Activated CD4-positive, alpha-beta memory T cell treated with anti-CD3 and anti-CD28 coated beads, Interleukin-2, amount 10 ng/mL, durations not matched to agents 7 days and 5 days (primary cell): ENCODE measurements around the gene APBA1. TPM values are rescaled to one million over a fixed set of nuclear protein-coding genes. Genes with fewer than 3 reads are reported as not detected.
"Not testable (repeated sequence)": the region's sequence is repeated elsewhere in the genome, so short reads cannot be mapped to it uniquely, and the experiment has no call there.

Source experiments
- CTCF ChIA-PET: fragments of 350-600 bp; sonication (Branson Sonifier 250); formaldehyde crosslinking; loops from one replicate; lab custom pipeline; 2021; ENCODE audit warnings: antibody characterized with exemption, inconsistent platforms; lab: Charles Lee
- POLR2A ChIA-PET: fragments of 350-600 bp; sonication (Branson Sonifier 250); formaldehyde crosslinking; loops from one replicate; lab custom pipeline; 2021; ENCODE audit warnings: antibody characterized with exemption; lab: Charles Lee
- DNase-seq: peaks from one replicate; pipeline ENCODE4 v3.0.0-alpha.2; 2020
- H3K27ac Mint-ChIP-seq: one replicate; pipeline ENCODE4 v1.8.0; 2021; ENCODE audit warnings: mild to moderate bottlenecking, mixed read lengths
- H3K27me3 Mint-ChIP-seq: one replicate; pipeline ENCODE4 v1.8.0; 2021; ENCODE audit warnings: mixed read lengths
- H3K36me3 Mint-ChIP-seq: one replicate; pipeline ENCODE4 v1.8.0; 2021; ENCODE audit warnings: low read depth, mixed read lengths
- H3K4me1 Mint-ChIP-seq: one replicate; pipeline ENCODE4 v1.8.0; 2021; ENCODE audit warnings: mixed read lengths
- H3K4me3 Mint-ChIP-seq: one replicate; pipeline ENCODE4 v1.8.0; 2021; ENCODE audit warnings: mild to moderate bottlenecking, mixed read lengths
- H3K9me3 Mint-ChIP-seq: one replicate; pipeline ENCODE4 v1.8.0; 2021; ENCODE audit warnings: mixed read lengths
- total RNA-seq, 2 experiments: library from RNA; stranded (reverse); gene quantifications; one replicate each; pipeline ENCODE4 v1.2.3, GENCODE V29; 2021

APBA1 gene
- total RNA-seq, 2 experiments from 2014 or later = 6.2 to 7.8 TPM

DNA sequence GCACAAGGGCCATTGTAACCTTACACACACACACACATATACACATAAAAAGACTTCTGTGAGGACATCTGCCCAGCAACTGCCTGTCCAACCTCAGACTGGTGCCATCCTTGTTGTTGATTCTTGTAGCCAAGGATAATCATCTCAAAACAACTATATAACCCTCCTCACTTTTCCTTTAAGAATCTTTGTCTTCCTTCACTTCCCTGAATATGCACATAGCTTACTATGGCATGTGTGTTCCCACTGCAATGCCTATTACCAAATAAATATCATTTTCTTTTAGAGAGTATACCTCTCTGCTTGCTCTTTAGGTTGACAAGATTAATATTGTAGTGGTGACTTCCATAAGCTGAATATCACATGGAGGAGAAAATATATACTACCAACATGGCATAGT, 55.2 kb downstream of the APBA1 start:
- no peaks in the 10 kb centered on the region for H3K4me1 Mint-ChIP-seq
- ChIA-PET POLR2A (no interaction called here), CTCF (no interaction called here)
- peaks cover 6% of the 10 kb centered on the region for H3K27me3 Mint-ChIP-seq
- no peaks in the 10 kb centered on the region for H3K36me3 Mint-ChIP-seq
- H3K9me3 Mint-ChIP-seq = no peaks in the 10 kb centered on the region
- no peak overlapping the region for H3K27ac Mint-ChIP-seq
- H3K4me3 Mint-ChIP-seq = no peak overlapping the region
- DNase-seq = no peak

DNA sequence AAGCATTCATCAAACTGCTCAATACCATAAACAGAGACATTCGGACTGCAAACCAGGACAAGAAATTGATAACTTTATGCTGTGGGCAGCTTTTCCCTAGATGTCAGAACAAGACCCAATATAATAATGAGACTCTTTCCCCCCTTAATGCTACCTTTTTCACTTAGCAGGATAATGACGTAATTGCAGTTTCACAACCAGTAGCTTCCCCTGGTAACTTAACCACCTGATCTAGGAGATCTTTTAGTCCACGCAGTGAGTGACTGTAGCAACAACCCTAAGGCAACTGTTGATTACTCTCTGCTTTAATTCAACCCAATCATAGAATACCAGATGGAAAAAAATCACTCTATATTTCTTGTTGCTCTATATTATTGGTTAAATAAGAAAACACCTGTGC, 56.3 kb downstream of the APBA1 start:
- H3K27ac Mint-ChIP-seq = no peak overlapping the region
- H3K4me3 Mint-ChIP-seq = no peak overlapping the region
- H3K27me3 Mint-ChIP-seq = peaks cover 6% of the 10 kb centered on the region
- H3K9me3 Mint-ChIP-seq = no peaks in the 10 kb centered on the region
- POLR2A ChIA-PET = no interaction called here
- DNase-seq = no peak
- H3K36me3 Mint-ChIP-seq = no peaks in the 10 kb centered on the region
- no peaks in the 10 kb centered on the region for H3K4me1 Mint-ChIP-seq
- CTCF ChIA-PET = no interaction called here

DNA sequence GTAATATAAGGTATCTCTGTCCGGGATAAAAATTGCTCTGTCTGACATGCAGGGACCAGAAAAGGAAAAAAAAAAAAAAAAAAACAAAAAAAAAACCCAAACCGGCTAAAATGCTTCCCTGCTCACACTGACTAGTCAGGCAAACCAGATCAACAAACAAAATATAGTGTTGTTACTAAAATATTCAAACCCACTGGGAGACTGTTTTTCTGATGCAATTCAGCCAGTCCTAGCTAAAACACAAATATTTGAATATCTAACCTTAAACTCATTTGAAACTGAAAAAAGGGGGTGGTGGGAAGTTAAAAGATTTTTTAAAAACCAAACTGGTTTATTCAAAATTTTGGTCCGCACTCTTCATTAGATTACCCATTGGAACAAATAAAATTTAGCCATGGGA, 61.0 kb downstream of the APBA1 start:
- Mint-ChIP-seq H3K4me3 (no peak overlapping the region), H3K4me1 (no peaks in the 10 kb centered on the region), H3K27ac (no peak overlapping the region), H3K36me3 (no peaks in the 10 kb centered on the region), H3K27me3 (peaks cover 6% of the 10 kb centered on the region), H3K9me3 (no peaks in the 10 kb centered on the region)
- no peak for DNase-seq
- CTCF ChIA-PET = interaction anchor here (0.6 kb wide), 1 partner anchor 946 kb away, joined by 6 read pairs; no protein-coding TSS in a partner anchor
- POLR2A ChIA-PET = no interaction called here

DNA sequence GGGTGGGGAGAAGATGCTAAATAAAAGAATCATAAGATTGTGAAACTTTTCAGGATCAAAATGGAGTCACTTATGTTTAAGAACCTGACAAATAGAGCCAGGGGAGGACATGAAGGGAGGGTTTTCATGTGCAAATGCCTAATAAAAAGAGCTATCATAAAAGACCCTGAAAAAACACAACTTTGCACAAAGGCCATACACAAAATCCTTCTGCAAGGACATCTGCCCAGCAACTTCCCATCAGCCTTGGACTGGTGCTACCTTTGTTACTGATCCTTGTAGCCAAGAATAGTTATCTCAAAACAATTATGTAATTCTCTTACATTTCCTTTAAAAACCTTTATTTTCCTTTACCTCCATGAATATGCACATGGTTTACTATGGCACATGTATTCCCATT, 63.0 kb downstream of the APBA1 start:
- no peaks in the 10 kb centered on the region for H3K9me3 Mint-ChIP-seq
- no peak overlapping the region for H3K27ac Mint-ChIP-seq
- no peaks in the 10 kb centered on the region for H3K36me3 Mint-ChIP-seq
- no peak for DNase-seq
- H3K4me1 Mint-ChIP-seq = no peaks in the 10 kb centered on the region
- no peak overlapping the region for H3K4me3 Mint-ChIP-seq
- ChIA-PET CTCF (interaction anchor here (1.0 kb wide), 1 partner anchor 64 kb away, joined by 3 read pairs; no protein-coding TSS in a partner anchor), POLR2A (no interaction called here)
- H3K27me3 Mint-ChIP-seq = peaks cover 5% of the 10 kb centered on the region

DNA sequence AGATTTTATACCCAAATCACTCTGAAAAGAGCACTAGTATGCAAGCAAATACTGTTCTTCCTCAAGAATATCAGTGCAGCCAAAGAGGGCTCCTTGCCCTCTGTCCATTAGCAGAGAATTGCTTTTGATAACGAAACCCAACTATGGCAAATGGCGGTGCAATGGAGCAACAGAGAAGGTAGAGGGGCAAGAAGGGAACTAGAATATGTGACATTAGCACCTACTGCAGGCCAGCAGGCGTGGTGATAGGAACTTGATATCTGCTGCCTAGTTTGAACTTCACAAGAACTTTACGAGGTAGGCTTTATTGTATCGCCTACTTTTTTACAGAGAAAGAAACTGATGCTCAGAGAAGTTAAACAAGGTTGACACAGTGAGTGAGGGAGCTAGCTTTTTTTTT, 66.1 kb downstream of the APBA1 start:
- Mint-ChIP-seq H3K27me3 (no peaks in the 10 kb centered on the region), H3K36me3 (no peaks in the 10 kb centered on the region), H3K9me3 (no peaks in the 10 kb centered on the region), H3K4me1 (no peaks in the 10 kb centered on the region), H3K27ac (no peak overlapping the region), H3K4me3 (no peak overlapping the region)
- POLR2A ChIA-PET = no interaction called here
- no peak for DNase-seq
- CTCF ChIA-PET = no interaction called here

DNA sequence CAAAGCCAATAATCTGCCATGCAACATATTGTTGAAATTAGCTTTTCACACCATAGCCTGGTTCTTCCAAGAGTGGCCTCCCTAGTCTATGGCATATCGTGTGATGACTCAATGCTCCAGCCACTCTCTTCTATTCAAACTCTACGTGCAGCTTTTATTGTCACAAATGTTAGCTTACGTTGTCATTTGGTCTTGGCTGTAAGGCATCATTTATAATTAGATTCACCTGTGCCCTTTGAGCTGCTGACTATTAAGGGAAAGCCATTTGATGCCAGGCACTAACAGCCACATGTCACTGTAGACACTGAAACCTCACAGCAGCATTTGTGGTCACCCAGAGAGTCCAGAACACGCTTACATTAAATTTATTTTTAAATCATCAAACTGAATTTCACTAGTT, 66.8 kb downstream of the APBA1 start:
- Mint-ChIP-seq H3K4me3 (no peak overlapping the region), H3K4me1 (no peaks in the 10 kb centered on the region), H3K9me3 (no peaks in the 10 kb centered on the region), H3K27ac (no peak overlapping the region), H3K27me3 (no peaks in the 10 kb centered on the region), H3K36me3 (no peaks in the 10 kb centered on the region)
- ChIA-PET POLR2A (no interaction called here), CTCF (no interaction called here)
- DNase-seq = no peak

DNA sequence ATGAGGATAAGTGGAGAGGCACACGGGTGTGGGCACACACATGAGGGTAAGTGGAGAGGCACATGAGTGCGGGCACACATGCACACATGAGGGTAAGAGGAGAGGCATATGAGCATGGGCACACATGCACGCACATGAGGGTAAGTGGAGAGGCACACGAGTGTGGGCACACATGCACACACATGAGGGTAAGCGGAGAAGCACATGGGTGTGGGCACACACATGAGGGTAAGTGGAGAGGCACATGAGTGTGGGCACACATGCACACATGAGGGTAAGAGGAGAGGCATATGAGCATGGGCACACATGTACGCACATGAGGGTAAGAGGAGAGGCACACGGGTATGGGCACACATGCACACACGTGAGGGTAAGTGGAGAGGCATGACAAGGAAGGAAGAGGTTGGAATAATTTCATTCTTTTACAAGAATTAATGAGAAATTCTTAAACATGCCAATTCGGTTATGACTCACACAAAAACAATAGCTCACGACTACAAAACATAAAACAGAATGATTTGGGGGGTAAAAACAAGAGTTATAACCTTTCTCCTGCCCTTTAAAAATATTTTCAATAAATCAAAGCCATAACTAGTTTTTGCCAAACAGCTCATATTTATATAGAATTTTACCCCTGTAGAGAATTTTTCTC, 67.5 kb downstream of the APBA1 start:
- H3K9me3 Mint-ChIP-seq = no peaks in the 10 kb centered on the region

DNA sequence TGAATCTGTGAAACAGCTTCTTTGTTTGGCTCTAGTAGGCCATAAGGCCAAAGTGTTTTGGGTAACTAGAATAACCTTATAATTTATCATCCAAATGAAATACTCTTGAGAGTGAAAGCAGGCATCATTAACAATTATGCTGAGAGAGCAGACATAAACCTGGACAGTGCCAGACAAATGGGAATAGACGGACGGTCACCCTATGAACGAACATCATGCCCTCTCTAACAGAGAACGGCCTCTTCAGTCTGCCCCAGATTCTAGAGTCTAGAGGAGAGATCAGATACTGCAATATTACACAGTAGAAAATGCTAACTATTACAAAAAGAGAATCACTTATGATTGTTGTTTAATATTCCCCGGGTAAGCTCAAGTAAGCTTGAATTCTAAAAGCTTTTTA, 68.5 kb downstream of the APBA1 start:
- DNase-seq = no peak
- ChIA-PET CTCF (no interaction called here), POLR2A (no interaction called here)
- Mint-ChIP-seq H3K27ac (no peak overlapping the region), H3K36me3 (no peaks in the 10 kb centered on the region), H3K9me3 (no peaks in the 10 kb centered on the region), H3K27me3 (peaks cover 1% of the 10 kb centered on the region), H3K4me3 (no peak overlapping the region), H3K4me1 (no peaks in the 10 kb centered on the region)

More for the DNA sequence above, 67.5 kb downstream of the APBA1 start:
- no peak overlapping the region for H3K4me3 Mint-ChIP-seq
- POLR2A ChIA-PET = no interaction called here
- no peaks in the 10 kb centered on the region for H3K27me3 Mint-ChIP-seq
- no peak overlapping the region for H3K27ac Mint-ChIP-seq
- CTCF ChIA-PET = no interaction called here
- DNase-seq = no peak
- H3K36me3 Mint-ChIP-seq = no peaks in the 10 kb centered on the region
- H3K4me1 Mint-ChIP-seq = no peaks in the 10 kb centered on the region

DNA sequence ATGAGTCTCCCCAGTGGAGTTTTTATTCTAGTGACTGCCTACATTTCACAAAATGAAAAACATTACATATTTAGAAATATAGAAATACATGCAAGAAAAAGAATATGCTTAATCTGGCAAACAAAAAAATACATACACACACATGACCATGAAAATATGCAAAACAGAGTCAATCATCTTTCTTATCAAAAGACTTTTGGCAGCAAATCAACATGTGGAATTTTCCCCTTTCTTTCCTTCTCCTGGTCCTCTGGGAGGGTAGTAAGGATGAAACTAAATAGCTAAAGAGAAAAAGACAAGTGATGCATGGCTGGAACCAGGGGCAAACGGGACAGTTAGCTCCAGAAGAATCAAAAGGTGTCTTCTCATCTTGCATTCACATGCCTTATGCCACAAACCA, 69.4 kb downstream of the APBA1 start:
- CTCF ChIA-PET = no interaction called here
- H3K36me3 Mint-ChIP-seq = no peaks in the 10 kb centered on the region

DNA sequence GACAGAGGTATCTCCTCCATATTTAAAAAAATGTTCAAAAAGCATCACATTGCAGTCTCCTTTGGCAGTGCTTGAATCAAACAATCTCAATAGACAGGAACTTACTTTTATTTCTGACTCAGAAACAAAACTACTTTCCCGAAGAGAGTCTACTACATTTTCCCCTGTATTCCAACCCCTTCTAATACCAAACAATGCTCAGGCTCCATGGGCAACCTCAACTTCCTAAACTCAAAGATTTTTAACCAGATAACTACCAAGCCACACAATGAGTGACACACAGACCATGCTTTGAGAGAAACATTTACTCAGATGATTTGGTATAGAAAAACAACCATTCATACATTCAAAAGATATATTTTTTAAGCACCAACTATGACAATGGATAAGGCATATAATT, 70.5 kb downstream of the APBA1 start:
- Mint-ChIP-seq H3K27ac (no peak overlapping the region), H3K27me3 (peaks cover 1% of the 10 kb centered on the region), H3K4me1 (peaks cover 5% of the 10 kb centered on the region), H3K4me3 (no peak overlapping the region), H3K9me3 (peaks cover 3% of the 10 kb centered on the region), H3K36me3 (no peaks in the 10 kb centered on the region)
- CTCF ChIA-PET = no interaction called here
- POLR2A ChIA-PET = no interaction called here
- DNase-seq = no peak

More for the DNA sequence above, 69.4 kb downstream of the APBA1 start:
- Mint-ChIP-seq H3K4me3 (no peak overlapping the region), H3K9me3 (no peaks in the 10 kb centered on the region), H3K4me1 (no peaks in the 10 kb centered on the region), H3K27me3 (peaks cover 1% of the 10 kb centered on the region), H3K27ac (no peak overlapping the region)
- no peak for DNase-seq
- POLR2A ChIA-PET = no interaction called here

DNA sequence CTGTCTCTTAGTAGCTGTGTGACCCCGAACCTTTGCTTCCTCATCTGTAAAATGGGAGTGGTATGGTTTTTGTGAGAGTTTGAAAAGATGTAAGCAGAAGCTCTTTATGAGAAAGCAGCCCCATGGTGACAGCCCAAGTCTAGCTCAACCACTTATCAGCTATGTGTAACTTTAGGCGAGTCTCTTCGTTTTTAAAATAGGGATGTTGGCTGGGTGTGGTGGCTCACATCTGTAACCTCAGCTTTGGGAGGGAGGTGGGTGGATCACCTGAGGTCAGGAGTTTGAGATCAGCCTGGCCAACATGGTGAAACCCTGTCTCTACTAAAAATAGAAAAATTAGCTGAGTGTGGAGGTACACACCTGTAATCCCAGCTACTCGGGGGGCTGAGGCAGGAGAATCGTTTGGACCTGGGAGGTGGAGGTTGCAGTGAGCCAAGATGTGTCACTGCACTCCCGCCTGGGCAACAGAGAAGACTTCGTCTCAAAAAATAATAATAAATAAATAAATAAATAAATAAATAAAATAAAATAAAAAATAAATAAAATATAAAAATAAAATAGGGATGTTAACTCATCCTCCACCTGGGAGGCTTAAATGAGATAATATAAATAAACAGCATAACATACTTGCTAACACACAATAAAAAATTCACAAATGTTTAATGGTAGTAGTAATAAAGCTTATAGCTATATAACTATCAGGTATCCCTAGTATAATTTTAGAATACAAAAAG, 71.7 kb downstream of the APBA1 start:
- H3K27me3 Mint-ChIP-seq = peaks cover 1% of the 10 kb centered on the region
- H3K9me3 Mint-ChIP-seq = peaks cover 5% of the 10 kb centered on the region
- no peak overlapping the region for H3K4me3 Mint-ChIP-seq
- H3K27ac Mint-ChIP-seq = no peak overlapping the region
- CTCF ChIA-PET = no interaction called here
- POLR2A ChIA-PET = no interaction called here
- DNase-seq = no peak
- H3K36me3 Mint-ChIP-seq = no peaks in the 10 kb centered on the region
- peaks cover 8% of the 10 kb centered on the region for H3K4me1 Mint-ChIP-seq

DNA sequence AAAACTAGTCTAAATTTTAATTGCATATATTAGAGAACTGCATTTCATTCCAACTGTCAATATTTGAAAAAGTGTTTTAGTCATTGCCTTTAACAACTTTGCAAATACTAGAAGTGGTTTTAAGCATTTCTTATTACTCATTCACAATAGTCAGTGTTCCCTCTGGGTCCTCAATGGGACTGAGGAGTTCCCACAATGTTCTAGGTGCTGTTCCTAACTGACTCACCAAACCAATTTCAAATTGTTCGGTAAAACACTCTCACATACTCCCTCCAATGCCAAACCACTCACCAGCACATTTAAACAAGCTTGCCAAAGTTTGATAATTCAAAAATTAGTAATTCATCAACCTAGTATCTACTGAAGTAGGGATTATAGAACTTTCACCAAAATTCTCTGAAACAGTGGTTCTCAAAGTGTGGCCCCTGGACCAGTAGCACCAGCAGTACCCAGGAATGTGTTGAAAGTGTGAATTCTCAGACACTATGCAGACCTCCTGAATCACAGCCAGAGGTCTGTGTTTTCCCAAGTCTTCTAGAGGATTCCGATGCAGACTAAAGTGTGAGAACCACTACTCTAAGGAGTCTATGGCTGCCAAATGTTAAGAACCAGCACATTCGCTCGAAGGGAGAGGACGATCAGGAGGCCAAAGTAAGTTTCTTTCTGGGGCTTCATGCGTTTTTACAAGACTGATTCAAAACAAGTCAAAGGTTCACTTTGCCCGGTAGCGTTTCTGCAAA, 72.8 kb downstream of the APBA1 start:
- DNase-seq = no peak
- peaks cover 8% of the 10 kb centered on the region for H3K4me1 Mint-ChIP-seq
- ChIA-PET CTCF (no interaction called here), POLR2A (no interaction called here)
- peaks cover 5% of the 10 kb centered on the region for H3K9me3 Mint-ChIP-seq
- H3K4me3 Mint-ChIP-seq = no peak overlapping the region
- no peaks in the 10 kb centered on the region for H3K36me3 Mint-ChIP-seq
- no peak overlapping the region for H3K27ac Mint-ChIP-seq
- H3K27me3 Mint-ChIP-seq = peaks cover 1% of the 10 kb centered on the region

DNA sequence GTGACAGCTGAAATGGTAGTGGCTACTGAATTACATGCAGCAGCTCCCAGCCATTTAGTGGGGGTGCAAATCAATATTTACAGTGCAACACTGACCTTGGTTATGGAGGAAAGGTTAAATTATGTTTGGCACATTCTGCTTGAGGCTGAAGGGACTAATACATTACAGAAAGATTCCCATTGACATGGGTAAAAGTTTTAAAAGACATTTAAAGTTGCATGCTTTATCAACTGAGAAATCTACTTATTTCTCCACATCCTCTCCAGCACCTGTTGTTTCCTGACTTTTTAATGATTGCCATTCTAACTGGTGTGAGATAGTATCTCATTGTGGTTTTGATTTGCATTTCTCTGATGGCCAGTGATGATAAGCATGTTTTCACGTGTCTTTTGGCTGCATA, 75.3 kb downstream of the APBA1 start:
- peaks cover 12% of the 10 kb centered on the region for H3K27me3 Mint-ChIP-seq
- H3K36me3 Mint-ChIP-seq, H3K4me3 Mint-ChIP-seq, DNase-seq, H3K27ac Mint-ChIP-seq, H3K4me1 Mint-ChIP-seq, POLR2A ChIA-PET, H3K9me3 Mint-ChIP-seq, CTCF ChIA-PET: not testable (repeated sequence)
